T1000 (cell line): ENCODE measurements around the gene MYO1G.
"Not testable (repeated sequence)": the region's sequence is repeated elsewhere in the genome, so short reads cannot be mapped to it uniquely, and the experiment has no call there.

Experiments
- DNase-seq: peaks from one replicate; lab custom pipeline; 2025; ENCODE audit warnings: mixed read lengths; lab: John Stamatoyannopoulos, UW

Gene MYO1G

GRCh38 chr7:44978511-44979366, at the start of gene MYO1G:
TSS of gene MYO1G (minus strand) at chr7:44979015. CDS start at chr7:44978961, 54 bp downstream.
- no peak for DNase-seq

- no peak for DNase-seq
Measured at GRCh38 chr7:45028138-45028919, 49.5 kb upstream of the MYO1G start.

DNA sequence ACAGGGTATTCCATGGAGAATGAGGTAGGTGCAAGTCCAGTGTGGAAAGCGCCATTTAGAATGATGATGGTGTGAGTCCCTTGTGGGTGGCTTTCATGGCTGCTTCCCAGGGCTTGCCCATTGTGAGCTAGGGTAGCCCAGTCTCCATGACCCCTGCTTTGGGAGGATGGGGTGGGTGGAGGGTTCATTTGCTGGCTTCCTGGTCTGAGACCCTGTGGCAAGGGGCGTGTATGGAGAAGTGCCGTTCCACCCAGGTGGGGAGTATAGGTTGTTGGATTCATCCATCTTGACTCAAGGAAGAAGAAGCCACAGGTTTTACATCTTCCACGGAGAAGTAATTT, 48.9 kb upstream of the MYO1G start:
- DNase-seq, result no peak

DNA sequence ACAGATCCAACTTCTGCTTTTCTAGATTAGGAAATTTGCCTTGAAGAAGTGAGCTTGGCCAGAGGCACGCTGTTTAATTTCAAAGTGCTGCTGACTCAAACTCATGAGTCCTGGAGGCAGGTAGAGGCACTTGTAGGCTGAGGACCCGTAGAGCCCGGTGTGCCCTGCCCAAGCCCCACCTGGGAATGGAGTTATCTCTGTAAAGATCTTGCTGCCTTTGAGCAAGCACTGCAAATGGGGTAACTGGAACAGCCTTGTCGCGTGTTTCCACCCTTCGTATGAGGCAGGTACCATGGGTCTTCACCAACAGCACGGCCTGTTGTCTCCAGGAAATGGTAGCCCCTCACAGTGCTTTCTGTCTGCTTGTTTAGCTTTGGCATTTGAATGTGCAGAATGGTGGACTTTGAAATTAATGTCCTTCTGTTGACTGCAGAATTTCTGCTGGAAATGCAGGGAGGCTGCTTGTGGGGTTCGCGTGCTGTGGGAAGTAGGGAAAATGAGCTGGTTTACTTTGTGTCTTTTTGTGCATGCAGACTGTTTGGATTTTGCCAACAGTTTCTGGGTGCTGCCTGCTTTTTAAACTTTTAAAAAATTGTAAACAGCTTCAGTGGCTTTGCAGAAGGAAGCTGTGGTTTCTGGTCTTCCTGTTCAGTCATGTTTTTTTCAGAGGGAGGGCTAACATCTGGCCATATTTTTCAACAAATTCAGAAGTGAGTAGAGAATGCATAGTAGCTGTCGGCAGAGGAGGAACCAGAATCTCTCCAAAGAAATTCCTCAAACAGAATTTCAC, 48.4 kb upstream of the MYO1G start:
- no peak for DNase-seq

GRCh38 chr7:45026013-45026412, 47.2 kb upstream of the MYO1G start:
- DNase-seq, result no peak

DNA sequence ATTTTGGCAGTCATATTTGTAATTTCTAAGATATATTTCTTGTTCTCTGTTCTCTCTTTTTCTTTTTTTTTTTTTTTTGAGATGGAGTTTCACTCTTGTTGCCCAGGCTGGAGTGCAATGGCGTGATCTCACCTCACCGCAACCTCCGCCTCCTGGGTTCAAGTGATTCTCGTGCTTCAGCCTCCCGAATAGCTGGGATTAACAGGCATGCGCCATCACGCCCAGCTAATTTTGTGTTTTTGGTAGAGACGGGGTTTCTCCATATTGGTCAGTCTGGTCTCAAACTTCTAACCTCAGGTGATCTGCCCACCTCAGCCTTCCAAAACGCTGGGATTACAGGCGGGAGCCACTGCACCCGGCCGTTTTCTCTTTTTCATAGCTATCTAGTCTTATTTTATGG, 46.7 kb upstream of the MYO1G start:
- DNase-seq, result not testable (repeated sequence)

- DNase-seq, result no peak
Measured at GRCh38 chr7:45024126-45024744, 45.4 kb upstream of the MYO1G start.

DNA sequence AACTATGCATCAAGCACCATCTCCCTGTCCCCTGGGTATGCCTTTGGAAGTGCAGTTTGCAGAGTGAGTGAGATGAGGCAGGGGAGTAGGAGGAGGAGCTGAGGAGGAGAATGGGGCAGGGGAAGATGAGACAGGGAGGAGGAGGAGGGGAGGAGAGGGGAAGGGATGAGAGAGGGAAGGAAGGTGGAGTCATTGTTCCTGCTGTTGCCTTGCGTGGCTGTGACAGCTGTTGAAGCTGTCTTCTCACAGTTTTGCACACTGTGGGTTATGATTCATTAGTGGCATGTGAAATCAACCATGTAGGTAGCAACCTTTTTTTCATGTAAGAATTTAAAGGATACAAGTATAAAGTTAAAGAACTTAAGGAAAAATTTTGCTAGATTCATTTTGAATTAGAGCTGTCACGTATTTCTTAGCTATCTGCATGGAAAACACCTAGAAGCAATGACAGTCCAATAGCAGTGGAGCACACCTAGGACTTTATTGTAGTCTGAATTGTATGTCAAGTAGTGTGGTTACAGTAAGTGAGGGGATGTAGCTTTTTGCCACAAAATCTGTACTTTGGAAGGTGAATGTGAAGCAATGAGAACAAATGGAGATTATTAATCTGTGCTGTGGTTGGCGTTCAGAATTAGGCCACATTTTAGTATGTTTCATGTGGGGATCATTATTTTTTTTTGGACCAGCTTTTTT, 42.9 kb upstream of the MYO1G start:
- DNase-seq, result no peak

DNA sequence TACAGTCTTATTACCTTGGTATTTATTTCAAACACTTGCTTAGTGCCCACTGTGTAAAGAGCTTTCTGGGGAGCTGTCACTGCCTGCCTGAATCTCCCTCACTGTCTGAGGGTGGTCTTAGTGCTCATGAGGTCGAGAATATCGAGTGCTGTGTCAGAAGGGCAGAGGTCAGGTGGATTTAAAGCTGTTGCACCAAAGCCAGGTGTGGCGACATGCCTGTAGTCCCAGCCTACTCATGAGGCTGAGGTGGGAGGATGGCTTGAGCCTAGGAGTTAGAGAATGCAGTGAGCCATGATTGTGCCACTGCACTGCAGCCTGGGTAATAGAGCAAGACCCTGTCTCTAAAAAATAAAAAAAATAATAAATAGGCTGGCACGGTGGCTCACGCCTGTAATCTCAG, 42.1 kb upstream of the MYO1G start:
- DNase-seq, result no peak

- DNase-seq, result no peak
Measured at GRCh38 chr7:45017253-45017652, 38.4 kb upstream of the MYO1G start.

- no peak for DNase-seq
Measured at GRCh38 chr7:45015313-45015712, 36.5 kb upstream of the MYO1G start.

DNA sequence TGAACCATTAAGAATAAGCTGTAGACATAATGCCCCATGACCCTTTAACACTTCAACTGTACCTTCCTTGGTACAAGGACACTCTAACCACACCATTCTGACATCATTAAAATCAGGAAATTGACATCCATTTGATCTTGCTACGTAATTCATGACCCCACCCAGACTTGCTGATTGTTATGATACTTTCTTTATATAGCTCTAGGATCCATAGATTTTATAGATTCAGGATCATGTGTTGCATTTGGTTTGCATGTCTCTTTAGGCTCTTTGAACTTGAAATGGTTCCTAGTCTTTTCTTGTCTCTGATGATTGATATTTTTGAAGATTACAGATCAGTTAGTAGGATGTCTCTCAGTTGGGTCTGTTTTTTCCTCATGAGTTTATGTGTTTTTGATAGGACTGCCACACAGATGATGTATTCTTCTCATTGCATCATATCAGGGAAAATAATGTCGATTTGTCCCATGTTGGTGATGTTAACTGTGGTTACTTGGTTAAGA, 34.7 kb upstream of the MYO1G start:
- no peak for DNase-seq

DNA sequence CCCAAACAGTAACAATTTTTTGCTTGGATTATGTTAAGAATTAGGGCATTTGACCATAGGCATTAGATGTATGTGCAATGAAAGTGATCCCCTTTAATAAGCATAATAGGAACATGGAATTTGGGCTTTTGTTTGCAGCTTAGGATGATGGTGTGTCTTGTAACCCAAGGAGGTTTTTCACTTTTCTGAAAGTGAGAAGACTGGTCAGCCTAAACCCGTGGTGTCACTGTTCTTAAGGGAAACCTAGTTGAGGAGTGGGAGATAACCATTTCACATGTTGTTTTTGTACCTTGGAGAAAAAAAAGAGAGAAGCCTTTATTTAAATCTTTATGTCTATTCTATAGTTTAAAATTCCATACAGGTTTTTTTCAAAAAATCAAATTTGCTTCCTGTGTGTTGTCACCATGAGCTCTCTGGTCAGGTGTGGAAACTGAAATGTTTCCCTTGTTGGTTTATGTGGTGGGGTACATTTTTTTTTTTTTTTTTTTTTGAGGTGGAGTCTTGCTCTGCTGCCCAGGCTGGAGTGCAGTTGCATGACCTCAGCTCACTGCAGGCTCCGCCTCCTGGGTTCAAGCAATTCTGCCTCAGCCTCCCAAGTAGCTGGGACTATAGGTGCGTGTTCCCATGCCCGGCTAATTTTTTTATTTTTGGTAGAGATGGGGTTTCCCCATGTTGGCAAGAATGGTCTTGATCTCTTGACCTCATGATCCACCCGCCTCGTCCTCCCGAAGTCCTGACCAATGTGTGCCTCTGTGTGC, 28.9 kb upstream of the MYO1G start:
- no peak for DNase-seq

DNA sequence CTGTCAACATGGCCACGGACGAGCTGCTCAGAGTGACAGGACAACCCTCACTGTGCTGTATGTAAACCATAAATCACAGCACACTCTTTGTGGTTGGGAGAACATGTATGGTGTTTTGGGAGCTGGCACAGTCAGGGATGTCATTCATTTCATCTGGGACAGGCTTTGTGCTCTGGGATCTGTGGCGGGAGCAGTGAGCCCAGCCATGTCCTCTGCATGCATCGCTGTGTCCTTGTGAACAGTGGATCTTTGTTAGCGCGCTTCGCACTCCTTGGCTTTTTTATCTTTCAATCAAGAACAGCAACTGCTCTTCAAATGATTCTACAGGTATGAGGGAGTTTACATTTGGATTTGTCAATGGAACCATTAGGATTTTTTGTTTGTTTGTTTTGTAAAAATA, 28.3 kb upstream of the MYO1G start:
- no peak for DNase-seq

DNA sequence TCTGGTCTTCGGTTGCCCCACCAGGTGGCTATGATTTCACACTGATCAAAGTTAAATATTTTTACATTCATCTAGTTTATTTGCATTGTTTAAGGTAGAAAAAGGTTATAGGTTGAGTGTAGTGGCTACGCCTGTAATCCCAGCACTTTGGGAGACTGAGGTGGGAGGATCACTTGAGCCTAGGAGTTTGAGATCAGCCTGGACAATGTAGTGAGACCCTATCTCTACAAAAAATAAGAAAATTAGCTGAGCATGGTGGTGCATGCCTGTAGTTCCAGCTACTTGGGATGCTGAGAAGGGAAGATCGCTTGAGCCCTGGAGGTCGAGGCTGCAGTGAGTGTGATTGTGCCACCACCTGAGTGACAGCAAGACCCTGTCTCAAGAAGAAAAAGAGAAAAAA, 25.0 kb upstream of the MYO1G start:
- DNase-seq, result no peak

DNA sequence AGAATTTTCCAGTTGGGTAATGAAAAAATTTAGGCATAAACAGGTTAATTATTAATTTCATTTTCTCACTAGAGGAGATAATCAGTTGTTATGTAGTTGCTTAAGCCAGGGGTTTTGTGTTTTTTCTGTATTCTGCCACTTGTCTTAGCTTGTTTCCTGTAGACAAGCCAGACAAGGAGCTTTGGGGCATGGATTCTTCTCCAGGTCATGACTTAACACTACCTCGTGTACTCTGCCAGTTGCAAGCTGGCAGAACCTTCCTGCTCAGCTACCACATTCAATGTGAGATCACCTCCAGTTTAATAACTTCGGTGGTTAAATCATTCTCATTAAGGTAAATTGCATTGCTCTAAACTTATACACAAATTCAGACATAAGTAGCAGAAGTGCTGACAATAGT, 23.0 kb upstream of the MYO1G start:
- DNase-seq, result no peak

DNA sequence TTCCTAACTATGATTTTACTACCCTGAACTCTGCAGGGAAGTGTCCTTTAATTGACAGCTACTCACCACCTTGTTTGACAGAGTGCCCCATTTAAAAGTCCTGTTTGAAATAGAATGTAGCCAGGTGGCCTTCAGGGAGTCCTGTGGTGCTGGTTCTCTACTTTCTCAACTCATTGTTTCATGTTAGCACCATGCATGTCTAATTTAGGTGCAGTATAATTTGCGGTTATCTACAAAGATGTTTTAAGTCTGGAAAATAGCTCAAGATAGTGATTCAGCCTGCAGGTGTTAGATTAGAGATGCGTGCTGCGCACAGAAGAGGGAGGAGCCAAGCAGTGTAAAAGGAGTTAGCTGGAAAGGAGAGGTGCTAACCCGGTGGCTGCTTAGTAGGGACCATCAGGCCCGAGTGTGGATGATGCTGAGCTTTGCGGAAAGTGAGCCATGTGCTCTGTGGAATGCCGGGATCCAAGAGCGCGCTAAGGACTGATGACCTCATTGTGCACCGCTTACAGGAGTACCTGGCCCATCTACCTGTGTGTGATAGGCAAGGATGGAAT, 22.4 kb upstream of the MYO1G start:
- DNase-seq, result no peak

GRCh38 chr7:45000093-45001032, 21.5 kb upstream of the MYO1G start, which contains the start of gene CCM2:
TSS of gene CCM2 (plus strand) at chr7:45000201. CDS start at chr7:45000334, 133 bp downstream.
- DNase-seq, result no peak
